Measurements from ENCODE around the gene PSMA7.

DNA sequence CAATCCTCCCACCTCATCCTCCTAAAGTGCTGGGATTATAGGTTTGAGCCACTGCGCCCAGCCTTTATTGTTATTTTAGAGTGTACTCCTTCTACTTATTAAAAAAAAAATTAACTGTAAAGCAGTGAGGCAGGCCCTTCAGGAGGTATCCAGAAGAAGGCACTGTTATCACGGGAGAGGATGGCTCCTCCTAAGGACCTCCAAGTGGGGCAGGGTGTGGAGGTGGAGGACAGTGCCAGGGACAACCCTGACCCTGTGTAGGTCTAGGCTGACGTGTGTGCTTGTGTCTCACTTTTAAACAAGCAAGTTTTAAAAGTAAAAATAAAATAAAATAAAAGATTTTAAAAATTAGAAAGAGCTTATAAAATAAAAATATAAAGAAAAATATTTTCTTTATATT lies 53.8 kb downstream of the PSMA7 start:
- TF ChIP-seq, protein P1, sequence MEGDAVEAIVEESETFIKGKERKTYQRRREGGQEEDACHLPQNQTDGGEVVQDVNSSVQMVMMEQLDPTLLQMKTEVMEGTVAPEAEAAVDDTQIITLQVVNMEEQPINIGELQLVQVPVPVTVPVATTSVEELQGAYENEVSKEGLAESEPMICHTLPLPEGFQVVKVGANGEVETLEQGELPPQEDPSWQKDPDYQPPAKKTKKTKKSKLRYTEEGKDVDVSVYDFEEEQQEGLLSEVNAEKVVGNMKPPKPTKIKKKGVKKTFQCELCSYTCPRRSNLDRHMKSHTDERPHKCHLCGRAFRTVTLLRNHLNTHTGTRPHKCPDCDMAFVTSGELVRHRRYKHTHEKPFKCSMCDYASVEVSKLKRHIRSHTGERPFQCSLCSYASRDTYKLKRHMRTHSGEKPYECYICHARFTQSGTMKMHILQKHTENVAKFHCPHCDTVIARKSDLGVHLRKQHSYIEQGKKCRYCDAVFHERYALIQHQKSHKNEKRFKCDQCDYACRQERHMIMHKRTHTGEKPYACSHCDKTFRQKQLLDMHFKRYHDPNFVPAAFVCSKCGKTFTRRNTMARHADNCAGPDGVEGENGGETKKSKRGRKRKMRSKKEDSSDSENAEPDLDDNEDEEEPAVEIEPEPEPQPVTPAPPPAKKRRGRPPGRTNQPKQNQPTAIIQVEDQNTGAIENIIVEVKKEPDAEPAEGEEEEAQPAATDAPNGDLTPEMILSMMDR (IDR thresholded peaks at IDR 0.05), result no peak
- TF ChIP-seq POLR2A (IDR thresholded peaks at IDR 0.05), result no peak

Data from sigmoid colon (tissue), 3 donors.